NCI-H82 treated with DMSO at 0.1 percent for 48 hours (cell line): Measurements from ENCODE around the gene ANKRD12.

Experiments used
- DNase-seq: peaks from one replicate; lab custom pipeline; 2025; ENCODE audit not compliant: unreplicated experiment; lab: John Stamatoyannopoulos, UW

ANKRD12 gene

GRCh38 chr18:9106094-9106493, 30.5 kb upstream of the ANKRD12 start:
- no peak for DNase-seq

- DNase-seq = peak; percentile 96
Measured at GRCh38 chr18:9106800-9107584, 29.6 kb upstream of the ANKRD12 start.

GRCh38 chr18:9108911-9109310, 27.7 kb upstream of the ANKRD12 start:
- DNase-seq = no peak

- DNase-seq = no peak
Measured at GRCh38 chr18:9109523-9109922, 27.1 kb upstream of the ANKRD12 start.

- DNase-seq = no peak
Measured at GRCh38 chr18:9113468-9114149, 23.0 kb upstream of the ANKRD12 start.

GRCh38 chr18:9115984-9116383, 20.6 kb upstream of the ANKRD12 start:
- DNase-seq = no peak

GRCh38 chr18:9117980-9118841, 18.4 kb upstream of the ANKRD12 start:
- no peak for DNase-seq

- DNase-seq = no peak
Measured at GRCh38 chr18:9120796-9121195, 15.8 kb upstream of the ANKRD12 start.

GRCh38 chr18:9123520-9123919, 13.1 kb upstream of the ANKRD12 start:
- no peak for DNase-seq

GRCh38 chr18:9124824-9125223, 11.8 kb upstream of the ANKRD12 start:
- DNase-seq = no peak

GRCh38 chr18:9126337-9126736, 10.2 kb upstream of the ANKRD12 start:
- no peak for DNase-seq

GRCh38 chr18:9130195-9130594, 6.4 kb upstream of the ANKRD12 start:
- DNase-seq = no peak

- DNase-seq = no peak
Measured at GRCh38 chr18:9130806-9131205, 5.8 kb upstream of the ANKRD12 start.

GRCh38 chr18:9132628-9133027, 4.0 kb upstream of the ANKRD12 start:
- no peak for DNase-seq

GRCh38 chr18:9133225-9133624, 3.4 kb upstream of the ANKRD12 start:
- no peak for DNase-seq

GRCh38 chr18:9135081-9135911, 1.3 kb upstream of the ANKRD12 start:
- peak; percentile 25 for DNase-seq

GRCh38 chr18:9135912-9136314, 668 bp upstream of the ANKRD12 start:
- peak; percentile 50 for DNase-seq

- DNase-seq = peak; percentile 33
Measured at GRCh38 chr18:9137168-9138066, 836 bp downstream of the ANKRD12 start.

GRCh38 chr18:9139400-9140039, 2.9 kb downstream of the ANKRD12 start:
- no peak for DNase-seq
